Lower leg skin (tissue), 4 donors: Measurements from ENCODE around the gene PRKCE. TPM values are rescaled to one million over a fixed set of nuclear protein-coding genes. Genes with fewer than 3 reads are reported as not detected.

Experiments used
- DNase-seq, 2 donors: peaks; one replicate each; pipeline ENCODE4 v3.0.0-alpha.2; 2019; ENCODE audit warnings: low spot score in 2 of 2
- H3K4me3 ChIP-seq: fragments of 200-600 bp; sonication (generic); 2 replicates; pipeline ENCODE4 v1.5.1; 2017; ENCODE audit warnings: mild to moderate bottlenecking, low read depth; ENCODE audit not compliant: poor library complexity, severe bottlenecking
- CTCF ChIP-seq, 3 donors: fragments of 450-650 bp; IDR thresholded peaks; one replicate each; pipeline ENCODE4 v1.5.1; 2016; ENCODE audit warnings: antibody characterized with exemption in 3 of 3, mild to moderate bottlenecking in 3 of 3, moderate library complexity in 2 of 3
- POLR2A ChIP-seq, 2 donors: fragments of 450-650 bp; IDR thresholded peaks; one replicate each; pipeline ENCODE4 v1.6.1; 2016 to 2017; ENCODE audit warnings: antibody characterized with exemption in 2 of 2, mild to moderate bottlenecking in 1 of 2, moderate library complexity in 1 of 2
- WGBS, 2 donors: methylation state at CpG; one replicate each; pipeline ENCODE4 v1.1.5; 2018; 5-methylcytosine and 5-hydroxymethylcytosine counted together
- intact Hi-C: fragments of 100-400 bp; cut with DNase I; formaldehyde crosslinking; loops from one replicate; pipeline ENCODE4 v1.15.0; 2023; ENCODE audit warnings: low total_unique reads
- total RNA-seq, 4 donors: library from RNA; depleted of rRNA; stranded (reverse); fragments of >200 nt; gene quantifications; one replicate each; pipeline ENCODE4 v1.1.0, GENCODE V29; 2016

The PRKCE gene
- total RNA-seq, 4 donors from 2014 or later, result 3.5 to 10.3 (median 6.1) TPM

DNA sequence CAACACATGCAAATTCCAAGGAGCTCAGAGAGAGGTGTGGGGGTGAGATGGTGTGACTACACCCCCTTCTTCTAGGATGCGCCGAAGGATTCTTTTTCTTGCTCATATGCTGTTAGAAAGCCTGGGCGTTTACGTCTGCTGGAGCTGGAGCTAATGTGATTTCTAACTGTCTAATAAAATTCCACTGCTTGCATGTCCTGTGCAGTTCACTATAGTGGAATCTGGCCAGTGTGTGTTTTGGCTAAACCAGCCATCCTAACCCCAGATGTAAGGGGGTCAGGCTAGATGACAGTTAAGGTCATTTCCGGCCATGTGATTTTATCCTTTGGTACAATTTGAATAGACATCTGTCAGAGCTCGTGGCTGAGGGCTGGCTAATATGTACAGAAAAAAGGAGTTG lies 194.1 kb downstream of the PRKCE start:
- TF ChIP-seq CTCF (IDR thresholded peaks at IDR 0.05) (no peak), POLR2A (IDR thresholded peaks at IDR 0.05) (no peak)
- WGBS, 2 donors, result 72 to 83% methylated on average over 6 of the region's 6 CpGs
- H3K4me3 ChIP-seq, result no peak overlapping the region
- no peak for DNase-seq
- intact Hi-C loops, result no loop called here

DNA sequence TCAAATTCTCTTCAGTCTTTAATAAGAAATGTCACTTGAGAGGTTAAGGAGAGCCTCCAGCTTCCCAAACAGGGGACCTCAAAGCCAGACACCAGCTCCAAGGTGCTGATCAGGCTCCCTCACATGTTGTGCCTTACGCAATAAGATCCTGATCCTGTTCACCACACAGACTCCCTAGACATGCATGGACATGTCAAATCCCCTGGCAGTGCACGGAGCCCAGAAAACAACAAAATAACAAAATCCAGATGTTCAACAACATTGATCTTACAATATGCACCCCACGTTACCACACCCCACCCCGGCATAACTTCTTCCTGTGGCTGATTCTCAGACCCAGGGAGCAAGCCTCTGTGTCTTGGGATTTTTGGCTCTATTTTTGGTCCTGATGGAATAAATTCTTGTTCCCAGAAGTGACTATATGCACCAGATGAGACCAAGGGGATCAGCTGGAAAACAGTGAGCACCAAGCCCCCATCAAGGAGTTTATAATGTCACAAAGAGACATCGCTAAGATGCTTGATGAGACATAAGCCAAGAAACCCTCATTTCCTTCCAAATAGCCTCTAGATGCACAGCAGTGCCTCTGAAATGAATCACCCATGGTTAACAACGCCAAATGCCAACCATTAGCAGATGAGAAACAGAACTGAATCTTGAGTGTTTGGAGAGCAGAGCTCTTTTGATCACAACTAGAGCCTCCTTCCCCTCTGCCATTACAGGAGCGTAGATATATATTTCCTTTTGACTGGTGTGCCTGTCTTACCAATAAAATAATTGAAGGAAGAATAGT lies 198.2 kb downstream of the PRKCE start:
- DNase-seq, result peak; percentile 64 to 87
- intact Hi-C loops, result no loop called here
- H3K4me3 ChIP-seq, result no peak overlapping the region
- no peak for TF ChIP-seq POLR2A (IDR thresholded peaks at IDR 0.05)
- TF ChIP-seq CTCF (IDR thresholded peaks at IDR 0.05), result no peak
- WGBS, 2 donors, result 39 to 43% methylated on average over 7 of the region's 7 CpGs

DNA sequence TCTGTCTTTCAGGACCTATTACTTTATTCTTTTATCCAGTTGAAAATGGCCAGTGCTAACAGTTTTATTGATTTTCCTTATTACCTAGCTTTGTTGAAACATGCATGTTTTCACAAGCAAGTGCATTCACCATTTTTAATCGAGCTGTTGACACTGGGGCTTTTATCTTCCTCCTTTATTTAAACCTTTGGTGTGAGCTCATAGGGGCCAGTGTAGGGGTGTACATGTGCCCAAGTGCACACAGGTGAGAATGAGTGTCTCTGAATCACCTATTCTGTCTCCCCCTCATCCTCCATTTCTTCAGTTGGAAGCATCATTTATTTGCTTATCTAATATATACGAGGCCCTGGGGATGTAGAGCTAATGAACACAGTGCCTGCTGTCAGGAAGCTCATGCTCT lies 199.1 kb downstream of the PRKCE start:
- no peak for DNase-seq
- intact Hi-C loops, result no loop called here
- no peak overlapping the region for H3K4me3 ChIP-seq
- TF ChIP-seq CTCF (IDR thresholded peaks at IDR 0.05) (no peak), POLR2A (IDR thresholded peaks at IDR 0.05) (no peak)
- 73 to 74% methylated on average over 2 of the region's 2 CpGs for WGBS, 2 donors

- WGBS, 2 donors, result 86 to 91% methylated on average over 2 of the region's 2 CpGs
- H3K4me3 ChIP-seq, result no peak overlapping the region
- no peak for DNase-seq
- intact Hi-C loops, result no loop called here
- TF ChIP-seq CTCF (IDR thresholded peaks at IDR 0.05), result no peak
- no peak for TF ChIP-seq POLR2A (IDR thresholded peaks at IDR 0.05)
Measured at GRCh38 chr2:45851111-45851510, 199.6 kb downstream of the PRKCE start.

- WGBS, 2 donors, result 52 to 69% methylated on average over 11 of the region's 11 CpGs
- H3K4me3 ChIP-seq, result no peak overlapping the region
- TF ChIP-seq POLR2A (IDR thresholded peaks at IDR 0.05) (no peak), CTCF (IDR thresholded peaks at IDR 0.05) (no peak)
- intact Hi-C loops, result no loop called here
- DNase-seq, result peak in 1 of 2 donors; percentile 40
Measured at GRCh38 chr2:45851576-45852304, 200.3 kb downstream of the PRKCE start.
